Left hindlimb (tissue), 1 donor: ENCODE data around the gene CMBL.
"Not testable (repeated sequence)": the region's sequence is repeated elsewhere in the genome, so short reads cannot be mapped to it uniquely, and the experiment has no call there.

Experiments
- DNase-seq: peaks from one replicate; pipeline ENCODE4 v3.0.0-alpha.2; 2018

The CMBL gene

DNA sequence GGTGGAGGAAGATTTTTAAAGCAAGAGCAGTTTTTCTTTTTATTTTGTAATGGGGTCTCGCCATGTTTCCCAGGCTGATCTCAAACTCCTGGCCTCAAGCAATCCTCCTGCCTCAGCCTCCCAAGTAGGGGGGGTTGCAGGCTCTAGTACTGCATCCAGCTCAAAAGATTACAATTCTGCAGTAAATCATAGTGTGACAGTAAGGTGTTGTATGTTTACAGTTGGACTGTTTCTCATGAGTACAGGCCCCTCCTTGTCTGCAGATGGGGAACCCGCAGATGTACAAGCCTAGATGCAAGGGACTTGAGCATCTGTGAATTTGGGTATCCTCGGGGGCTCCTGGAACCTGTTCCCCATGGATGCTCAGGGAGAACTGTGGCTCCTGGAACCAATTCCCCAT is 54.3 kb downstream of the CMBL start:
- no peak for DNase-seq

GRCh38 chr5:10251405-10251804 is 56.3 kb downstream of the CMBL start:
- DNase-seq: no peak

DNA sequence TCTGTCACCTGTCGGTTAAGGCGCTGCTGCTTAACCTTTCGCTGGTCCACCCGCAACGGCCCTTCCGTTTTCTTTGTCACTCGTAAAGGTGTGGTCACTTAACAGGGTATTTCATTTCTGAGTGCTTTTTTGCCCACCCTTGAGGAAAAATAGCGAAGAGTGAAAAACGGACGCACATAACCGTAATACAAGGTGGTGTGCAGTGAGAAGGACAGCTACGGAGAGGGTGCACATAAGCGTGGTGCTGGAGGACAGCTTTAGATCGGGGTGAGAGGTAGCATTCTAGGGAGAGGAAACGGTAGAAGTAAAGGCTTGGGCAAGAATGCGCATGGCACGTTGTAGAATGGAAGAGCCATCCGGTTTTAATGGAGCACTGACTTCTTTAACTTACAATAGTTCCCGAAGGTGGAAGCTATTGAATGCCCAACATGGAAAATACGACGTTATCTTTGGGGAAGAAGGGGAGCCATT is 56.9 kb downstream of the CMBL start:
- no peak for DNase-seq

DNA sequence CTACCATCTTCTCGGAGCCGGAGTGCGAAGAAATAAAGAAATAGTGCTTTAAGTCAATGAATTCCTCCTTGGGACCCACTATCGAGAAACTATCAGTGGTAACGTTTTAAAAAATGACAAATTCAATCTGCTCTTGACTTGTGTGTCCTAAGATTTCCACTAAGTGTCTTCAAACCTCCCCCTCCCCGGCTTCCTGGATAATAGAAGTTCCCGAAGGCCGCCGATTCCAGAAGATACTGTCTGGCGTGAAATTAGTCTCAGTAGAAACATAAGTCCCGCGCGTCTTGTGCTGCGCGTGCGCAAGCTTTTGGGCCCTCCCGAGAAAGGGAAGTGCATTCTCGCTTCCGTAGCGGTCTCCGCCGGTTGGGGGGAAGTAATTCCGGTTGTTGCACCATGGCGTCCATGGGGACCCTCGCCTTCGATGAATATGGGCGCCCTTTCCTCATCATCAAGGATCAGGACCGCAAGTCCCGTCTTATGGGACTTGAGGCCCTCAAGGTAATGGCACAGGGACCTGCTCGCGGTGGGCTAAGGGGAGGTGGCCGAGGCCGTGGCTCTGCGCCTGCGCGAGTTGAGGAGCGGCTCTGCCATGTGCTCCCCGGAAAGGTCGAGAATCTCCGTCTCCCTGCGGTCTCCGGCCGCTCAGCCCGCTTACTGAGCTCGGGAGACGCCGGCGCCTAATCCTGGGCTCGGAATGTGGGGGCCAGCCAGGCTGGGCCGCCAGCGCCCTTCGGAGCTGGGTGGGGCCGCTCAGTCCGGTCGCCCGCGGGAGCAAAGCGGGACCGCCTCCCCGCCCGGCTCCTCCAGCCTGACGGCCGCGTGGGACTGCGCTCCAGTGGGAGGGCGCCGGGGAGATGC is 57.5 kb downstream of the CMBL start, which contains the start of gene CCT5:
Gene CCT5, plus strand, starts transcription at position 333 of the 858 bp plus-strand sequence. Its CDS starts 61 bp downstream, at position 394.
- peak; percentile 94 for DNase-seq

DNA sequence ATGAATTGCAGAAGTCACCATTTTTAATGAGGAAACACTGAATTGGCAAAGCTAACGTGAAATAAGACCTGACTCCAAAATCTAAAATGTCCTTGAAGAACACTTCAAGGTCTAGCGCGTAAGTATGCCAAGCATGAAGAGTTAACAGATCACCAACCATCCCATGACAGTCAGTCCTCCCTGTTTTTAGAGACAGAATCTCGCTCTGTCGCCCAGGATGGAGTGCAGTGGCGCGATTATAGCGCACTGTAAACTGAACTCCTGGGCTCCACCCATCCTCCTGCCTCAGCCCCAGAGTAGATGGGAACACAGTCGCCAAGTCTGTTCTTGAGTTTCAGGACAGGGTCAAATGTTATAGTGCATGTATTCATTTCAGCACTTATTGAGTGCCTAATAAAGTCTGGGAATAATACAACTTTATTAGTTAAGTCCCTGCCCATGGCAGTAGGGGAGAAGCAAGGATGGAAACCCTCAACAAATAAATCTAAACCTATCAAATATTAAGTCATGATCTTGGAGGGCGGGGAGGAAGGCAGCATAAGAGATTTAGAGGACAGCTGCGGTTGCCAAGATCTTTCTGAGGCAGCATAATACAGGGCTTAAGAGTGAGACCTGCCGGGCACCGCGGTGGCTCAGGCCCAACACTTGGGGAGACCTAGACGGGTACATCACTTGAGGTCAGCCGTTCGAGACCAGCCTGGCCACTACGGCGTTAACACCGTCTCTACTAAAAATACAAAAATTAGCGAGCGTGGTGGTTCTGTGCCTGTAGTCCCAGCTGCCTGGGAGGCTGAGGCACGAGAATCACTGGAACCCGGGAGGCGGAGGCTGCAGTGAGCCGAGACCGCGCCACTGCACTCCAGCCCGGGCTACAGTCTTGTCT is 59.1 kb downstream of the CMBL start:
- DNase-seq: no peak

- DNase-seq: not testable (repeated sequence)
Observed at GRCh38 chr5:10247217-10247616, 60.5 kb downstream of the CMBL start.

DNA sequence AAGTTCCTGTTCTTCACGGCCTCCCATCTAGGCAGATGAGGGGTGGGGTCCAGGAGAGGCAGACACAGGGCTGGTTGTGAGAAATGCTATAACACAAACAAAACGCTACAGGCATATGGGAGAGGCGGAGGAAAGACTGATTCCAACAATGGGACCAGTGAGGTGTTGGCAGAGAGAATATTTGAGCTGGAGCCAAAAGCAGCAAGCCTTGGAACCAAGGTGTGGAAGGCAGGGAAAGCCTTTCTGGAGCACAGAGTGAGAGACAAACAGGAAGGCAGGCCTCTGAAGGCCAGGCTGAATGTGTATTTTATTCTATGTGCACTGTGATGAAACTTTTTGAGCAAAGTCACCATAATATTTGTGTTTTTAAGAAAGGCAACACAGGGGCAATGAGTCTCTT is 60.9 kb downstream of the CMBL start:
- no peak for DNase-seq

DNA sequence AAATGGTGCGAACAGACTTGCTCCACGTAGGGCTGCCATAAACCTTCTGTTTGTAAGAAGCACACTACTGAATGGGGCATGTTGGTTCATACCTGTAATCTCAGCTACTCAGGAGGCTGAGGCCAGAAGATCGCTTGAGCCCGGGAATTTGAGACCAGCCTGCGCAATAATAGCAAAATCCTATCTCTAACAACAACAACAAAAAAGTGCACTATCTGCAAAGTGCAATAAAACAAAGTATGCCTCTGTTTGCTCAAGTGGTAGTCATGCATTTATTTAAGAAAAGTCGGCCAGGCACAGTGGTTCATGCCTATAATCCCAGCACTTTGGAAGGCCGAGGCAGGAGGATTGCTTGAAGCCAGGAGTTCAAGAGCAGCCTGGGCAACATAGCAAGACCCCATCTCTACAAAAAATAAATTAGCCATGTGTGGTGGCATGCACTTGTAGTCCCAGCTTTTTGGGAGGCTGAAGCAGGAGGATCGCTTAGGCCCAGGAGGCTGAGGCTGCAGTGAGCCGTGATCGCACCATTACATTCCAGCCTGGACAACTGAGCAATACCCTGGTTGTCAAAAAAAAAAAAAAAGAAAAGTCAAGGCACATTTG is 63.3 kb downstream of the CMBL start:
- DNase-seq: no peak

- no peak for DNase-seq
Observed at GRCh38 chr5:10243660-10244240, 64.0 kb downstream of the CMBL start.

DNA sequence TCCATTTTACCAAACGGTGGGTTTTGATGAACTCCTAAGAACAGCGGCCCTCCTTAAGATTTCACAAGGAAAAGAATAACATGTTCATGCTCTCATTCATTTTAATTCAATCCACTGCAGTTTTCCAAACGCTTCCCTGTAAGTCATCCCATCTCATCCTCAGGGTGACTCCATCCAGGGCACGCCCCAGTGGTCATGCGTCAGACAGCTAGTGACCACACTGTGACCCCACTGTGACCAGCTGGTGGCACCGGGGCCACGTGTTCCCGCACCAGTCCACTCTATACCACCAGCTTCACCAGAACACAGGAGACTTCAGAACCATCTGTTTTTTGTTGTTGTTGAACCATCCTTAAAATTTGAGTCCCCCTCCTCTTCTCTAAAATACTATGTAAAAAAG is 72.4 kb downstream of the CMBL start:
- no peak for DNase-seq

GRCh38 chr5:10233505-10233904 is 74.2 kb downstream of the CMBL start:
- no peak for DNase-seq

- no peak for DNase-seq
Observed at GRCh38 chr5:10233011-10233410, 74.7 kb downstream of the CMBL start.

DNA sequence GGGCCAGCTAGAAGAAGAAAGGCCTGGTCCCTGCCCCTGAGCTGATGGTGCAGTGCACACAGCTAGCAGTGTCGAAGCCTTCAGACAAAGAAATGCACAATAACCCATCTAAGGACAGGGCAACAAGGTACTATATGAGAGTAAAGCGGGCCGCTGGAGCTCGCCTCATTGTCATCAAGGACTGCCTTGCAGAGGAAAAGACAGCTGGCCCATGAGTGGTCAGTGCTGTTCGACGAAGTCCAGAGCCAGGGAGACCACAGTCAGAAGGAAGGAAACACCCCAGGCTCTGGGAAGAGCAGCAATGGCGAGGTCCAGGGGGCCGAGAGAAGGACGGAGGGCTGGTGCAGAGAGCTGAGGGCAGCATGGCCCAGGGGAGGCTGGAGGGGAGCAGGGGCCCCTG is 75.3 kb downstream of the CMBL start:
- DNase-seq: no peak

- DNase-seq: no peak
Observed at GRCh38 chr5:10229306-10230048, 78.2 kb downstream of the CMBL start.

DNA sequence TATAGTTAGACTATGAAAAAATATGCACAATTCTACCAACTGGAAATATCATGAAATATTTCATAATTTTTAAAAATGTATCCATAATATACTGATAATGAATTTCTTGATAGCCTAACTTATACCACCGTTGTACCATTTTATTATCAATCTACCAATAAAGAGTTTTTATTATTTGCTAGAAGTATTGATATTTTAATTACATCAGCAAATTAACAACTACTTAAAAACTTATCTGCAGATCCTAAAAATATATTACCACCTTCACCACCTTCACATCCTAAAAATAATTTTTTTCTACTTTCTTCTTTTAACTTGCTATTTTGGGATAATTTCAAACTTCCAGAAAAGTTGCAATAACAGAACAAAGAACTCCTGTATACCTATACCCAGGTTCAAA is 79.4 kb downstream of the CMBL start:
- DNase-seq: no peak
